ENCODE results near the gene PIAS4. TPM values are rescaled to one million over a fixed set of nuclear protein-coding genes. Genes with fewer than 3 reads are reported as not detected.

Gene PIAS4
- total RNA-seq, 1 experiment from 2014 or later = 45.9 TPM

GRCh38 chr19:3979674-3980352, 27.7 kb upstream of the PIAS4 start (continued):
- TF ChIP-seq E2F4 (CRISPR knock-in tag; IDR thresholded peaks at IDR 0.05; ENCODE audit: borderline replicate concordance, low read depth) (no peak), ATF2 (CRISPR knock-in tag; IDR thresholded peaks at IDR 0.05; ENCODE audit: borderline replicate concordance, low read depth) (no peak), JAZF1 (CRISPR knock-in tag; IDR thresholded peaks at IDR 0.05) (no peak), FOXP1 (CRISPR knock-in tag; IDR thresholded peaks at IDR 0.05; ENCODE audit: borderline replicate concordance) (no peak)

GRCh38 chr19:3980353-3981251, 26.9 kb upstream of the PIAS4 start:
- no peaks in the 10 kb centered on the region for H3K9me3 Mint-ChIP-seq
- H3K27ac Mint-ChIP-seq = no peak overlapping the region
- 0 out of 2 replicates have a peak, but pooled peaks have one; percentile 38 for TF ChIP-seq SMAD3 (CRISPR knock-in tag; IDR thresholded peaks at IDR 0.05; ENCODE audit: borderline replicate concordance)
- TF ChIP-seq ZNF512 (CRISPR knock-in tag; IDR thresholded peaks at IDR 0.05; ENCODE audit: borderline replicate concordance) = no peak
- no peak for TF ChIP-seq ZSCAN18 (CRISPR knock-in tag; IDR thresholded peaks at IDR 0.05)
- no peak for TF ChIP-seq ZNF219 (CRISPR knock-in tag; IDR thresholded peaks at IDR 0.05; ENCODE audit: borderline replicate concordance)
- TF ChIP-seq ARID4B (CRISPR knock-in tag; IDR thresholded peaks at IDR 0.05; ENCODE audit: borderline replicate concordance) = no peak
- no peak for TF ChIP-seq ZNF532 (CRISPR knock-in tag; IDR thresholded peaks at IDR 0.05; ENCODE audit: borderline replicate concordance)
- TF ChIP-seq ATF2 (CRISPR knock-in tag; IDR thresholded peaks at IDR 0.05; ENCODE audit: borderline replicate concordance, low read depth) = peak; percentile 31; the same call in 1 of the 2 replicates
- TF ChIP-seq USF2 (CRISPR knock-in tag; IDR thresholded peaks at IDR 0.05) = no peak
- no peak for TF ChIP-seq NR1H2 (CRISPR knock-in tag; IDR thresholded peaks at IDR 0.05)
- peaks cover 92% of the 10 kb centered on the region for H3K36me3 Mint-ChIP-seq
- CTCF ChIA-PET = interaction anchor here (2.2 kb wide), 1 partner anchor 7 kb away, joined by 18 read pairs; no protein-coding TSS in a partner anchor
- no peak for DNase-seq (ENCODE audit: low spot score)
- no peak for ATAC-seq
- no peak overlapping the region for H3K4me3 Mint-ChIP-seq
- no peaks in the 10 kb centered on the region; the same call in 1 of the 2 replicates for H3K27me3 Mint-ChIP-seq (ENCODE audit: low read depth)
- POLR2A ChIA-PET = interaction anchor here (0.7 to 8.7 kb wide), 2 partner anchors 10 to 47 kb away, joined by 3 to 142 read pairs; partner anchors contain the start of gene DAPK3
- peaks cover 26% of the 10 kb centered on the region for H3K4me1 Mint-ChIP-seq

Data from WTC11 (cell line).